Activated naive CD8-positive, alpha-beta T cell treated with anti-CD3 and anti-CD28 coated beads for 36 hours (primary cell): Measurements from ENCODE around the gene USP6. TPM values are rescaled to one million over a fixed set of nuclear protein-coding genes. Genes with fewer than 3 reads are reported as not detected.
"Not testable (repeated sequence)": the region's sequence is repeated elsewhere in the genome, so short reads cannot be mapped to it uniquely, and the experiment has no call there.

Experiments
- DNase-seq: peaks from one replicate; pipeline ENCODE4 v3.0.0; 2021
- H3K27ac Mint-ChIP-seq: one replicate; pipeline ENCODE4 v1.8.0; 2022; ENCODE audit warnings: mild to moderate bottlenecking, moderate library complexity, mixed read lengths
- H3K27me3 Mint-ChIP-seq: one replicate; pipeline ENCODE4 v1.8.0; 2022; ENCODE audit warnings: mild to moderate bottlenecking, mixed read lengths
- H3K36me3 Mint-ChIP-seq: one replicate; pipeline ENCODE4 v1.8.0; 2021; ENCODE audit warnings: mild to moderate bottlenecking, mixed read lengths
- H3K4me1 Mint-ChIP-seq: one replicate; pipeline ENCODE4 v1.8.0; 2021; ENCODE audit warnings: mixed read lengths
- H3K4me3 Mint-ChIP-seq: one replicate; pipeline ENCODE4 v1.8.0; 2022; ENCODE audit warnings: mild to moderate bottlenecking, moderate library complexity, mixed read lengths
- H3K9me3 Mint-ChIP-seq: one replicate; pipeline ENCODE4 v1.8.0; 2022; ENCODE audit warnings: mixed read lengths
- total RNA-seq, 2 experiments: library from RNA; stranded (reverse); gene quantifications; one replicate each; pipeline ENCODE4 v1.2.3, GENCODE V29; 2021

Gene USP6
- total RNA-seq, 2 experiments from 2014 or later: 0.04 to 0.10 TPM

DNA sequence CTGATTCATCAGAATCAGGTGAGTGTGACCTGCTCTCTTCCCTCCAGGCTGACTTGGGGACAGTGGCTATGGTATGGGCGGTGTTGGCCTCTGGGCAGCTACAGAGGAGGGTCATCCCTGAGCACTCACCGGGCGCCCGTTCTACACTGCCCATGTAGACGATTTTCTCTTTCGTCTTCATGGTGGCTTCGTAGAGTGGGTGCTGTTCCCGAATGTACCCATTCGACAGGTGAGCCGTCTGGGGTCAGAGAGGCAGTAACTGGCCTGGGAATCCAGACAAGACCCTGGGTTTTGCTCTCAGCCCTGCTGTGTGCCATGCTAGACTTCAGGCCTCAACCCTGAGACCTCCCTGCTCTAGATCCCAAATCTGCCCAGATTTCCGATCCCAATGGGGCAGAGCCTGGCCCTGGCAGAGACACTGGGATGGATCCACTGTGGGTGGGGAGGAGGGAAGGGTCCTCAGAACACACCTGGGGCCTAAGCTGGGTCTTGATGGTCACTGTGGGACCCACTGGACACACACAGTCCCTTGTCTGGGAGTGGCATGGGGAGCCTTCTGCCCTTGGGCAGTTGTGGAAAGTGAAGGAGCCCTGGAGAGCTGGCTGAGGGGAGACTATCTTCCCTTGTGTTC lies 13.2 kb downstream of the USP6 start:
- H3K4me1 Mint-ChIP-seq: no peaks in the 10 kb centered on the region
- peaks cover 18% of the 10 kb centered on the region for H3K27me3 Mint-ChIP-seq
- H3K27ac Mint-ChIP-seq: no peak overlapping the region
- no peak for DNase-seq
- no peaks in the 10 kb centered on the region for H3K36me3 Mint-ChIP-seq
- H3K4me3 Mint-ChIP-seq: no peak overlapping the region
- H3K9me3 Mint-ChIP-seq: no peaks in the 10 kb centered on the region

DNA sequence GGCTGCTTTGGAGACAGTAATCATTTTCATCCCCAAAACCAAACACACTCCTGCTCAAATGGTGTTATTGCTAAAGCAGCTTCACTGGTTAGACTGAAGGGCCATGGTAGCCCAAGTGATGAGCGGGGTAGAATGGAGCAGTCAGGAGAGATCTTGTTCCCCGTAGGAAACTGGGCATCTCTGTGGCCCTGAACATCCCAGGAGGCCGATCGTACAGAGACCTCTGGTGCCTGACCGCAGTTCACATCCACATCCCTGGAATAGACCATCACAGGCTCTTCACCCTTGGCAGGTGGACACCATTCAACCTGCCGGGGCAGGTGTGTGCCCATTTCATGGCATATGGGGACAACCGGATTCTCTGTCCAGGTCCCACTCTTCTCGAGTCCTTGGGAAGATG lies 13.9 kb downstream of the USP6 start:
- not testable (repeated sequence) for H3K9me3 Mint-ChIP-seq, H3K36me3 Mint-ChIP-seq, DNase-seq, H3K4me3 Mint-ChIP-seq, H3K27ac Mint-ChIP-seq, H3K4me1 Mint-ChIP-seq
- H3K27me3 Mint-ChIP-seq: peaks cover 10% of the 10 kb centered on the region

DNA sequence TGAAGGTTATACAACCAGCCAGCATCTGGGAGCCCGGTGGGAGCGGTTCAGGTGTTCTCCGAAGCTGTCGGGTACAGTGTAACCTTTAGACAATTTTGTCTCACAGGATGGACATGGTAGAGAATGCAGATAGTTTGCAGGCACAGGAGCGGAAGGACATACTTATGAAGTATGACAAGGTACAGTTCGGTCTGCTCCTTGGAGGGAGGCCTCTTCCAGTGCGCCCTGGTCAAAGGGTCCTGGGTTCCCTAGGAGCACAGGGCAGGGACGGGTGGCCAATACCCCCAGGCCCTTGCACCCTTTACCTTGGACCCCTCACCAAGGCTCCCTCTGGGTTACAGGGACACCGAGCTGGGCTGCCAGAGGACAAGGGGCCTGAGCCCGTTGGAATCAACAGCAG lies 14.4 kb downstream of the USP6 start:
- H3K4me1 Mint-ChIP-seq: not testable (repeated sequence)
- H3K27me3 Mint-ChIP-seq: peaks cover 10% of the 10 kb centered on the region

DNA sequence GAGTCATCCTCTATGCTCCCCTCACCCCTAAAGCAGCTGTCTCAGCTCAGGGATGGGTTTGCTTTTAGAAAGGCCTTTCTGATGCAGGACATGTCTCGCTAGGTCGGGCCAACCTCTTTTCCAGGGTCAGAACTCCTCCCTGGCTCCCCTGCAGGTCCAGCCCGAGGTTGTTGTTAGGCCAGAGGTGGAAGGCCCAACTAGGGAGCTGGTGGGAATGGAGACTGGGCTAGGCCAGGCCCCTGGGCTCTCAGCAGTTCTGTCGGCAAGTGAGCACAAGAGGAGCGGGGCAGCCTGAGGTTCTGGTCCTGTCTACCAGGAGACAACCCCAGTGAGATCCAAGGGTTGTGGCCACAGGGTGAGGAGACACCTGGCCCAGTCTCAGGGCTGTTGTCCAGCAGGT lies 14.9 kb downstream of the USP6 start:
- peaks cover 10% of the 10 kb centered on the region for H3K27me3 Mint-ChIP-seq
- H3K9me3 Mint-ChIP-seq, DNase-seq, H3K4me3 Mint-ChIP-seq, H3K27ac Mint-ChIP-seq, H3K4me1 Mint-ChIP-seq, H3K36me3 Mint-ChIP-seq: not testable (repeated sequence)

More for the DNA sequence above, 14.4 kb downstream of the USP6 start:
- not testable (repeated sequence) for H3K36me3 Mint-ChIP-seq, DNase-seq, H3K9me3 Mint-ChIP-seq, H3K4me3 Mint-ChIP-seq, H3K27ac Mint-ChIP-seq

DNA sequence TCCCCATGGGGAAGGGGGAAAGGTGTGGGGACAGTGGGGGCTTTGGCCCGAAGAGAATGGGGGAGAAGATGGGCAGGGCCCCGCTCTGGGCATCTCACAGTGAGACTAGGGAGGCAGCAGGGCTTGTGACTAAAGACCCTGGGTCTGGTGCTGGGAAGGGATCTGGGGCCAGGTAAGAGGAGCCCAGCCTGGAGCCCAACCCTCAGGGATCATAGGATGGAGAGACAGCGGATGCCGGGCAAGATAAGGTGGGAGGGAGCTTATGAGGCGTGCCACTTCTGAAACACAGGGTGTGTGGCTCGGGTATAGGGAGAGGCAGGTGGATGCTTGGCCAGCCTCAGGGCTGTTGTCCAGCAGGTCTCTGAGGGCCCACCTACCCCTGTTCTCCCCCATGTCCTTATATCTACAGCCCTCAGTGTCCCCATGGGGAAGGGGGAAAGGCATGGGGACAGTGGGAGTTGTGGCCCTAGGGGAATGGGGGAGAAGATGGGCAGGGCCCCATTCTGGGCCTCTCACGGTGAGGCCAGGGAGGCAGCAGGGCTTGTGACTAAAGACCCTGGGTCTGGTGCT lies 15.4 kb downstream of the USP6 start:
- Mint-ChIP-seq H3K4me3 (no peak overlapping the region), H3K36me3 (no peaks in the 10 kb centered on the region), H3K27ac (no peak overlapping the region), H3K4me1 (no peaks in the 10 kb centered on the region), H3K27me3 (peaks cover 5% of the 10 kb centered on the region), H3K9me3 (no peaks in the 10 kb centered on the region)
- no peak for DNase-seq

DNA sequence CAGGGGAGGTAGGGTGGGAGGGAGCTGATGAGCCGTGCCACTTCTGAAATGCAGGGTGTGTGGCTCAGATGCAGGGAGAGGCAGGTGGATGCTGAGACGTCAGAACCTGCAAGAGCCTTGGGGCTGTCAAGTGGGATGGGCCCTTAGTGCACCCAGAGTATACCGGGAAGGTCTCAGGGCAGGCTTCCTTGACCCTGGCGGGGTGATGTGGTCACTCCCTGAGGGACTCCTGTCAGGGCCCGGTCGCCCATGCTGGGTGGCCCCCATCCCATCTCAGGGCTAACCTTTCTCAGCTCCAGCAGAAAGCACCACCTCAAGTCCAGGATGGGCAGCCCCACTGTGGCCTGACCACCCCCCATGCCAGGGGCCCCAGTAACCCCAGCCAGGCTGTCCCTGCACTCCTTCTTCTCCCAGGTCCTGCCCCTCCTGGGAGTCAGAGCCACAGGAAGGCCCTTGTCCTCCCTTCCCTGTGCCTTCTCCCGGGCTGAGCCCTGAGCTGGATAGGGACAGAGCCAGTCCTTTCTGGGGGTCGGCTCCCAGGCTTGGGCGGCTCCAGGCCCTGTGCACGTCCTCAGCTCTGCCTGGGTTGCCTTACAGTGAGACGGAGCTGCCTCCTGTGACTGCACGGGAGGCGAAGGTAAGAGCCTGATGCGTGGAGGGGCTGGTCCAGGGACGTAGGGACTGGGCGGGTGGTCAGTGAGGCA lies 16.1 kb downstream of the USP6 start:
- H3K4me3 Mint-ChIP-seq, H3K9me3 Mint-ChIP-seq, H3K27ac Mint-ChIP-seq, DNase-seq, H3K36me3 Mint-ChIP-seq, H3K4me1 Mint-ChIP-seq, H3K27me3 Mint-ChIP-seq: not testable (repeated sequence)

DNA sequence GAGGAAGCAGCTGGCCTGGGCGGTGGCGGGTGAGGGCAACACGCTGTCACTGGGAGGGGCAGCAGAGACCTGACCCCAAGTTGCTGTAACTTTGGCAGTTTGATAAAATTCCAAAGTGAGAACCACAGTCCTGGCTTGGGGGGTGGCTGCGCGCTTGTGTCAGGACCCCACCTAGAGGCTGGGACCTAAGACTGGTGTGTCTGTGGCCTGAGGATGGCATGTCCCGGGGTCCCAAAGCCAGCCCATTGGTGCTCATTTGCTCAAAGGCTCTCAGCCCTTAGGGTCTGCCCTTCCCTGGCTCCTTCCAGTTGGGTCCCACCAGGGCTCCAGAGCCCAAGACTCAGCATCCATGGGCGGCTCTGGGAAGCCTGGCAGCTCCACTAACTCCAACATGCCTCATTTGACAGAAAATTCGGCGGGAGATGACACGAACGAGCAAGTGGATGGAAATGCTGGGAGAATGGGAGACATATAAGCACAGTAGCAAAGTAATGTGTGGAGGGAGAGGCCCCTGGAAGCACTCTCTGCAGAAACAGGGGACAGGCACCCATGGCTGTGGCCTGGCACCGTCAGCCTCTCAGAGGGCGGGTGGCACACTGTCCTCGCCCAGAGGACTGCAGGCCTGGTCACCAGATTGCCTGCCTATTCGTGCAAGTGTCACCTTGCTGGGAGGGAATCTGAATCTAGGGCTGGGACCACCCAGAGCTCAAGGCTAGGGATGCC lies 16.8 kb downstream of the USP6 start:
- H3K9me3 Mint-ChIP-seq, DNase-seq, H3K36me3 Mint-ChIP-seq: not testable (repeated sequence)

DNA sequence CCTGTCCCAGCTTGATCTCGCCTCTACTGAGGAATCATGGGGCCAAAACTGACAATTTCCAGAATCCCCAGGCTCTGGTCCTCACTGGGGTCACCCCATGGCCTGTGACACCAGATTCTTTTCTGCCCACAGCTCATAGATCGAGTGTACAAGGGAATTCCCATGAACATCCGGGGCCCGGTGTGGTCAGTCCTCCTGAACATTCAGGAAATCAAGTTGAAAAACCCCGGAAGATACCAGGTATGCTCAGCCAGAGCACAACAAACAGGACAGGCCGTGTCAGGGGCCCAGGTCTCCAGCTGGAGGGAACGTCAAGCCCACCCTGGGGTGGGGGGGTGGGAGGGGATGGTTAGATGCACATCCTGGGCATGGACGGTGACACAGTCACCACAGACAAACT lies 17.5 kb downstream of the USP6 start:
- Mint-ChIP-seq H3K36me3 (no peaks in the 10 kb centered on the region), H3K27me3 (no peaks in the 10 kb centered on the region), H3K4me1 (no peaks in the 10 kb centered on the region), H3K27ac (no peak overlapping the region), H3K9me3 (no peaks in the 10 kb centered on the region), H3K4me3 (no peak overlapping the region)
- DNase-seq: no peak

More for the DNA sequence above, 16.8 kb downstream of the USP6 start:
- not testable (repeated sequence) for H3K4me1 Mint-ChIP-seq, H3K4me3 Mint-ChIP-seq, H3K27ac Mint-ChIP-seq, H3K27me3 Mint-ChIP-seq

DNA sequence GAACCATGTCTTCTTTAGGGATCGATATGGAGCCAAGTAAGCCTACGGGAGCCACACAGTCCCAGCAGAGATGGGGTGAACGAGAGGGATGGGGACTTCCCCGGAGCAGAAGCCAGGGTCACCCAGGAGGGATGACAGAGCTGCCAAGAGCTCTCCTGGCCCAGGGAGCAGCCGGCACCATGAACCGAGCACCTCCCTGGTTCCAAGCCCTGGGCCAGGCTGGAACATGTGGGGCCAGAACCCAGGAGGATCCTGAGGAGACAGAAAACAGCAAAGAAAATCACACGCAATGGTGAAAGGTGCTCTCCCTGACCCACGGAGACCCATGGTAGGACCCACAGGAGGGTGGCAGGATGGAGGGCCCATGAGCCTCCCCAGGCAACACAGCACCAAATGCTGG lies 18.1 kb downstream of the USP6 start:
- H3K4me1 Mint-ChIP-seq, H3K9me3 Mint-ChIP-seq, H3K27ac Mint-ChIP-seq: not testable (repeated sequence)

DNA sequence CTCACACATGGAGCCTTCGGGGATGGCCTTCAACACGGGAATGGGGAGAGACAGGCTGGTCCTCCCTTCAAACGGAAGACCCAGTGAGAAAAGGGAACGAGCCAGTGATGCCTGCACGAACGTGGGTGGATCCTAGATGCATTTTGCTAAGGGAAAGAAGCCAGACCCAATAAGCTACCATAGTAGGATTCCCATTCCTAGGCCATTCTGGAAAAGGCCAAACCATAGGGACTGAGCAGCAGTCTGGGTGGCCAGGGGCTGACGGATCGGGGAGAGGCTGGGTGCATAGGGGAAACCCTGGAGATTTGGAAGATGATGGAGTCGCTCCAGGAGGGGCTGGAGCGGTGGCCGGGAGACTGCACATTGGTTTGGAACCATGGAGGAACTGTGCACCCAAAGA lies 18.7 kb downstream of the USP6 start:
- not testable (repeated sequence) for H3K27ac Mint-ChIP-seq, H3K9me3 Mint-ChIP-seq, H3K27me3 Mint-ChIP-seq, DNase-seq, H3K4me3 Mint-ChIP-seq, H3K36me3 Mint-ChIP-seq, H3K4me1 Mint-ChIP-seq

More for the DNA sequence above, 18.1 kb downstream of the USP6 start:
- H3K4me3 Mint-ChIP-seq, H3K27me3 Mint-ChIP-seq, DNase-seq, H3K36me3 Mint-ChIP-seq: not testable (repeated sequence)

DNA sequence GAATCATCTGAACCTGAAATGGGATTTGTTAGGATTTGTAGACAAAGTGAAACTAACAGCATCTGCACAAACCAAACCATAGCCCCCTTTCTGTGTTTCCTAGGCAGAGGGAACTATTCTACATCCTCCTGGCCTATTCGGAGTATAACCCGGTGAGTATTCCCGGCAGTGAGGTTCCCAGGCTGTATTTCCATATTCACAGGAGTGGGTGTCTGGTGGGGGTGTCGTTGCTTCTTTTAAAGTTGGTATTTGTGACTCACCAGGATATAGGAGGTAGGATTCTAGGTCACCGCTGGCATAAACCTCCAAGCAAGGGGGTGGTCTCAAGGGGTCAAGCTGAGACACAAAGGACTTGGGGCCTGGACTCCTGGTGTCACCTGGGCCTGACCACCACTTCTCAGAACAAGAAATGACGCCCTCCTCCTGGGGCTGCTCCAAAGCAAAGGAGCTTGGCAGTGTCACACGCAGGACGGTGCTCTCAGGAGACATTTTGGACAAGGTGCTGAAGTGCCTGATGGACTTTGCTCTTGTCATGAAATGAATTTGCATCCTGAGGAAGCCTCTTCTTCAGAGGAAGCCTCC lies 19.4 kb downstream of the USP6 start:
- H3K36me3 Mint-ChIP-seq, H3K27me3 Mint-ChIP-seq, H3K4me3 Mint-ChIP-seq, H3K4me1 Mint-ChIP-seq, H3K27ac Mint-ChIP-seq, DNase-seq, H3K9me3 Mint-ChIP-seq: not testable (repeated sequence)

DNA sequence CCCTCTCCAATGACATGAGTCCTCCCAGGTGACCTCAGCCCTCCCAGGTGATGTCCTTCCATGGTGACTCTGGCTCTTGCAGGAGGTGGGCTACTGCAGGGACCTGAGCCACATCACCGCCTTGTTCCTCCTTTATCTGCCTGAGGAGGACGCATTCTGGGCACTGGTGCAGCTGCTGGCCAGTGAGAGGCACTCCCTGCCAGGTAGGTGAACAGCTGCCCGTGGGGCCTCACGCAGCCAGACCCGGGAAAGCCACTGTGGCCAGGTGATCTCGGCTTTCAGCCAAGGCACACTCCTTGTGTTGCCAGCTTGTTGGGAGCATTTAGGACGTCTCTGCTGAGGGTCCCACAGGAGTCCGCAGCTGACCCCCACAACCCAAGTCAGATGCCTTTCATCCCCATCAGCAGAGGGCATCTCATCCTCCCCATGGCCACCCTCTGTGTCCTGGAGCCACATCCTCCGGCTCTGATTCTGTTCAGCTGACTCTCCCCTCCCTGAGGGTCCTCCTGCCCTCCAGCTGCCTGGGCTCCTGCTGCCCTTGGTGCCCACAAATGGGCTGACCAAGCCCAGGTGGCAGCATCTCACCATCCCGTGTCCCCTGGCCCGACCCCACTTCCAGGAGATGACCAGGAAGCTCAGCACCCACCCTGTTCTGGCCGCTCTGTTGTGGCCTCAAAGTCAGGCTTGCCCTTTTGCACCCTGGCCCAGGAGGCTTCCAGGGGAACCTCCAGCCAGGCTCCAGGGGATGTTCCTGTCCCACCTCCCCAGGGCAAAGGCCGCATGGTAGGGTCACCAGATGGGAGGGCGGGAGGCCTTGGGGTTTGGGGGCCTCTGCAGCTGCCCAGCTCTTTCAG lies 20.1 kb downstream of the USP6 start:
- Mint-ChIP-seq H3K27ac (no peak overlapping the region), H3K4me1 (no peaks in the 10 kb centered on the region), H3K4me3 (no peak overlapping the region), H3K9me3 (no peaks in the 10 kb centered on the region), H3K27me3 (no peaks in the 10 kb centered on the region), H3K36me3 (no peaks in the 10 kb centered on the region)
- DNase-seq: no peak

DNA sequence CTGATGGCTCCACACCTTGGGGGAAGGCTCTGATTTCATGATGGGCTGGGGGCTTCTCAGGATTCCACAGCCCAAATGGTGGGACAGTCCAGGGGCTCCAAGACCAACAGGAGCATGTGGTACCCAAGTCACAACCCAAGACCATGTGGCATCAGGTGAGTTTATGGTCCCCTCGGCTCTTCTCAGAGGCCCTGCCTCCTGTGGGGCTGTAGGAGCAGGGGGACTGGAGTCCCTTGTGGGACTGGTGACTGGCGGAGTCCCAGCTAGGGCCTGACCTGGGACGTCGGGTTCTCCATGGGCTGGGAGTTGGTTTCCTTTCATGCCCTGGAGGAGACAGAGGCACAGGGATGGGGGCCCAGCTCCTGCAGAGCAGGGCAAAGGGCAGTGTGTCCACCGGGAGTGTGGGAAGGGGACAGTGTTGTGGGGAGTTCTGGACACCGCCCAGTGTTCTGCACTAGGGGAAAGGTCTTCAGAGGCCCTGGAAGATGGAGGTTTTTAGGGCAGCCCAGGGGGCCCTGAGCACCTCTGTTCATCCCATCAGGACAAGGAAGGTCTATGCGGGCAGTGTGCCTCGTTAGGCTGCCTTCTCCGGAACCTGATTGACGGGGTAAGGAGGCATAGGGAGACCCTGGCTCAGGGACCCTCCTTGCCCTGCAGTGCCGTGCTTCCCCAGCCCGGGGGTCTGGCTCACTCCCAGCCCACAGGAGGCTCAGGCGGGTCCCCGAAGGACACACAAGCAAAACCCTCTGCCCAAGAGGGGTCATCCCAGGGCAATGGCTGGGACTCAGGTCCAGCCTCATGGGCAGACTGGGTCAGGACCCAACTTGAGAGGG lies 21.0 kb downstream of the USP6 start:
- H3K4me1 Mint-ChIP-seq, H3K9me3 Mint-ChIP-seq, H3K36me3 Mint-ChIP-seq, DNase-seq, H3K27ac Mint-ChIP-seq, H3K4me3 Mint-ChIP-seq, H3K27me3 Mint-ChIP-seq: not testable (repeated sequence)
